Tibial nerve (tissue), 4 donors: Measurements from ENCODE around the gene CTAG1B. TPM values are rescaled to one million over a fixed set of nuclear protein-coding genes. Genes with fewer than 3 reads are reported as not detected.
"Not testable (repeated sequence)": the region's sequence is repeated elsewhere in the genome, so short reads cannot be mapped to it uniquely, and the experiment has no call there.

Experiments
- DNase-seq, 2 donors: peaks; one replicate each; pipeline ENCODE4 v3.0.0-alpha.2; 2019; ENCODE audit warnings: low spot score in 2 of 2
- H3K27ac ChIP-seq, 4 donors: fragments of 200-600 bp; sonication (generic) in 3 of 4; one replicate each; pipeline ENCODE4 v1.5.1; 2017 to 2019; ENCODE audit warnings: mild to moderate bottlenecking in 1 of 4
- H3K27me3 ChIP-seq, 2 donors: fragments of 200-600 bp; sonication (generic) in 1 of 2; one replicate each; pipeline versions ENCODE4 v1.5.1 to v1.6.0; 2017 to 2019
- H3K36me3 ChIP-seq, 3 donors: fragments of 200-600 bp; sonication (generic); one replicate each; pipeline ENCODE4 v1.5.1; 2018 to 2019
- H3K4me1 ChIP-seq, 4 donors: fragments of 200-600 bp; sonication (generic) in 3 of 4; one replicate each; pipeline ENCODE4 v1.5.1; 2017 to 2019
- H3K4me3 ChIP-seq, 4 donors: fragments of 200-600 bp; sonication (generic) in 3 of 4; one replicate each; pipeline ENCODE4 v1.5.1; 2017 to 2019; ENCODE audit warnings: mild to moderate bottlenecking in 1 of 4, moderate library complexity in 1 of 4
- H3K9me3 ChIP-seq, 4 donors: fragments of 200-600 bp; sonication (generic) in 3 of 4; one replicate each; pipeline ENCODE4 v1.5.1; 2017 to 2019
- CTCF ChIP-seq, 5 experiments: fragments of 200-600 bp in 3 of 5; fragments of 450-650 bp in 2 of 5; sonication (generic) in 3 of 5; IDR thresholded peaks; one replicate each; pipeline ENCODE4 v1.5.1; 2016 to 2019; ENCODE audit warnings: antibody characterized with exemption in 5 of 5, mild to moderate bottlenecking in 3 of 5, moderate library complexity in 2 of 5
- EP300 ChIP-seq, 2 donors: sonication (generic); formaldehyde crosslinking; IDR thresholded peaks; one replicate each; pipeline ENCODE4 v1.6.1; 2017; ENCODE audit warnings: antibody characterized with exemption in 2 of 2, mild to moderate bottlenecking in 1 of 2
- POLR2A ChIP-seq, 2 donors: fragments of 450-650 bp; IDR thresholded peaks; one replicate each; pipeline ENCODE4 v1.6.1; 2017; ENCODE audit warnings: antibody characterized with exemption in 2 of 2, mild to moderate bottlenecking in 2 of 2, moderate library complexity in 2 of 2
- WGBS, 2 donors: methylation state at CpG; one replicate each; pipeline ENCODE4 v1.1.5; 2018; 5-methylcytosine and 5-hydroxymethylcytosine counted together
- small RNA-seq: library from RNA; depleted of rRNA; stranded (forward); fragments of <200 nt; gene quantifications from one replicate; pipeline ENCODE3, GENCODE V24; 2016
- total RNA-seq, 4 donors: library from RNA; depleted of rRNA; stranded (reverse); fragments of >200 nt; gene quantifications; one replicate each; pipeline ENCODE4 v1.1.0, GENCODE V29; 2016

Gene CTAG1B
- total RNA-seq, 4 donors from 2014 or later, result not detected

GRCh38 chrX:154593201-154593600 lies 25.9 kb downstream of the CTAG1B start:
- H3K9me3 ChIP-seq, result no peaks in the 10 kb centered on the region
- no peak for TF ChIP-seq EP300 (IDR thresholded peaks at IDR 0.05)
- TF ChIP-seq POLR2A (IDR thresholded peaks at IDR 0.05), result no peak
- TF ChIP-seq CTCF (IDR thresholded peaks at IDR 0.05), result no peak
- H3K27me3 ChIP-seq, result no peaks in the 10 kb centered on the region
- H3K27ac ChIP-seq, result no peak overlapping the region
- H3K4me3 ChIP-seq, result no peak overlapping the region
- 81 to 92% methylated on average over 4 to 5 of the region's 5 CpGs for WGBS, 2 donors
- DNase-seq, result no peak
- H3K4me1 ChIP-seq, result no peaks in the 10 kb centered on the region
- H3K36me3 ChIP-seq, result no peaks in the 10 kb centered on the region

DNA sequence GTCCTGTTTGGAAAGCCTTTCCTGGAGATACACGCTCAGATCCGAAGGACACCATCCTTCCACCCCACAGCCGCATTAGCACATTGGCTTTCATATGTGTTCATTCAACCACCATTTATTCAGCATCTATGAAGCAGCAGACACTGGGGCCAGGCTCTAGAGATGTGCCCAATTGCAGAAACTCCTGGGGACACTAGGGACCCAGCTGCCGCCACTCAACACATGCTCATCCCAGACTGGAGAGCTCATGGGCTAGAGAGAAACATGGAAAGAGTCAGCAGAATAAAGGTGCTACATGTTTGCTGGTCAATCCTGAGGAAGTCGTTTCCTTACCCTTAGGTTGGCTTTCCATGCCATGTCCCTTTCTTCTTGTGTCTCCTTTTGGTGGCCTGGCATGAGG lies 26.6 kb downstream of the CTAG1B start:
- WGBS, 2 donors, result 85 to 97% methylated on average over 5 of the region's 5 CpGs
- Histone ChIP-seq H3K36me3 (no peaks in the 10 kb centered on the region), H3K4me1 (no peaks in the 10 kb centered on the region), H3K4me3 (no peak overlapping the region), H3K9me3 (no peaks in the 10 kb centered on the region), H3K27me3 (no peaks in the 10 kb centered on the region), H3K27ac (no peak overlapping the region)
- TF ChIP-seq POLR2A (IDR thresholded peaks at IDR 0.05) (no peak), EP300 (IDR thresholded peaks at IDR 0.05) (no peak), CTCF (IDR thresholded peaks at IDR 0.05) (no peak)
- no peak for DNase-seq

- not testable (repeated sequence) for DNase-seq, H3K27me3 ChIP-seq, H3K9me3 ChIP-seq, H3K4me3 ChIP-seq, H3K4me1 ChIP-seq, H3K36me3 ChIP-seq, H3K27ac ChIP-seq
- 42% methylated on average over 4 of the region's 13 CpGs; no CpG with 5 or more reads in 1 of the 2 donors for WGBS, 2 donors
Measured at GRCh38 chrX:154590415-154590814, 28.7 kb downstream of the CTAG1B start.

- not testable (repeated sequence) for H3K27ac ChIP-seq, H3K4me1 ChIP-seq, H3K9me3 ChIP-seq, H3K4me3 ChIP-seq, DNase-seq, H3K36me3 ChIP-seq, H3K27me3 ChIP-seq
- no CpG with 5 or more reads among the region's 39 CpGs for WGBS, 2 donors
Measured at GRCh38 chrX:154584585-154585183, 34.4 kb downstream of the CTAG1B start, which contains the start of gene CTAG1A. CTAG1A (plus strand) TSS chrX:154585133; CDS start chrX:154585207, 74 bp downstream.

- not testable (repeated sequence) for H3K27ac ChIP-seq, DNase-seq, H3K9me3 ChIP-seq, H3K4me3 ChIP-seq, H3K27me3 ChIP-seq, H3K36me3 ChIP-seq, H3K4me1 ChIP-seq
- WGBS, 2 donors, result no CpG with 5 or more reads among the region's 8 CpGs
Measured at GRCh38 chrX:154582994-154583393, 36.1 kb downstream of the CTAG1B start.

GRCh38 chrX:154575076-154575475 lies 44.0 kb downstream of the CTAG1B start:
- DNase-seq, H3K36me3 ChIP-seq, H3K27me3 ChIP-seq, H3K4me3 ChIP-seq, H3K27ac ChIP-seq, H3K9me3 ChIP-seq, H3K4me1 ChIP-seq: not testable (repeated sequence)
- WGBS, 2 donors, result no CpG with 5 or more reads among the region's 5 CpGs

GRCh38 chrX:154573061-154573460 lies 46.0 kb downstream of the CTAG1B start:
- H3K9me3 ChIP-seq, H3K27ac ChIP-seq, H3K27me3 ChIP-seq, H3K4me3 ChIP-seq, H3K4me1 ChIP-seq, H3K36me3 ChIP-seq, DNase-seq: not testable (repeated sequence)
- no CpG with 5 or more reads among the region's 10 CpGs for WGBS, 2 donors

DNA sequence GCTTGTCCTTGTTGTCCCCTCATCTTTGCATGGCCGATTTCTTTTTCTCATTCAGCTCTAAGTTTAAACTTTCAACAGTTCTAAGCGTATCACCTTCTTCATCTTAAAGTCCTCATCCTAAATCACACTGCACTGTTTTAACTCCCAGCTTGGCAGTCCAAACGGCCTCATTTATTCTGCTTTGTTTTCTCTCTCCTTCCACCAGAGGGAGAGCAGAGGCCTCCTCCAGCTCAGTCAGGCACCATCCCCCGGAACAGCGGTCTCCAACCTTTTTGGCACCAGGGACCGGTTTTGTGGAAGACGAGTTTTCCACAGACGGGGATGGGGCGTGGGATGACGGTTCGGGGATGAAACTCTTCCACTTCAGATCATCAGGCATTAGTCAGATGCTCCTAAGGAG lies 48.7 kb downstream of the CTAG1B start:
- H3K36me3 ChIP-seq, H3K27me3 ChIP-seq, H3K9me3 ChIP-seq, H3K4me1 ChIP-seq, H3K4me3 ChIP-seq, H3K27ac ChIP-seq, DNase-seq: not testable (repeated sequence)
- no CpG with 5 or more reads among the region's 11 CpGs for WGBS, 2 donors

Small RNA genes lying within 50 kb of the gene (small RNA-seq; reads per million reads assigned to genes)
- gene AC244090.1, result not detected
- gene AC244107.2, result not detected

Other genes with a start within 250 kb of the CTAG1B start
- 1,000 to 10,000 TPM in 3 of 4 donors, 100 to 1,000 TPM in 1; 995 to 1,349 (median 1,139) TPM for gene FLNA, start 244.6 kb downstream of the CTAG1B start, total RNA-seq
- gene EMD, start 240.0 kb downstream of the CTAG1B start, total RNA-seq, result 10 to 100 TPM; 38.0 to 72.6 (median 46.7) TPM
- 1,000 to 10,000 TPM; 4,372 to 6,501 (median 5,244) TPM for gene RPL10, start 220.9 kb downstream of the CTAG1B start, total RNA-seq
- gene DNASE1L1, start 210.0 kb downstream of the CTAG1B start, total RNA-seq, result 10 to 100 TPM; 21.4 to 36.0 (median 28.6) TPM
- gene TAFAZZIN, start 207.7 kb downstream of the CTAG1B start, total RNA-seq, result 100 to 1,000 TPM in 2 of 4 donors, 10 to 100 TPM in 2; 78.9 to 138 (median 97.7) TPM
- gene ATP6AP1, start 190.6 kb downstream of the CTAG1B start, total RNA-seq, result 10 to 100 TPM; 42.9 to 59.7 (median 50.4) TPM
- 100 to 1,000 TPM; 114 to 179 (median 152) TPM for gene GDI1, start 182.1 kb downstream of the CTAG1B start, total RNA-seq
- 10 to 100 TPM; 47.5 to 90.6 (median 63.0) TPM for gene FAM50A, start 175.1 kb downstream of the CTAG1B start, total RNA-seq
- gene PLXNA3, start 161.0 kb downstream of the CTAG1B start, total RNA-seq, result 10 to 100 TPM; 17.0 to 44.4 (median 24.2) TPM
- 10 to 100 TPM; 18.8 to 46.5 (median 35.0) TPM for gene LAGE3, start 140.0 kb downstream of the CTAG1B start, total RNA-seq
- gene UBL4A, start 132.7 kb downstream of the CTAG1B start, total RNA-seq, result 10 to 100 TPM; 39.0 to 58.5 (median 43.4) TPM
- gene SLC10A3, start 128.7 kb downstream of the CTAG1B start, total RNA-seq, result 10 to 100 TPM; 17.8 to 40.6 (median 27.0) TPM
- gene FAM3A, start 103.0 kb downstream of the CTAG1B start, total RNA-seq, result 10 to 100 TPM; 40.9 to 76.5 (median 55.7) TPM
- 10 to 100 TPM; 30.6 to 89.7 (median 41.8) TPM for gene G6PD, start 72.4 kb downstream of the CTAG1B start, total RNA-seq
- gene IKBKG, start 71.7 kb downstream of the CTAG1B start, total RNA-seq, result 10 to 100 TPM; 14.2 to 43.1 (median 29.0) TPM
- not detected for gene CTAG1A, start 34.1 kb downstream of the CTAG1B start, total RNA-seq
- gene CTAG2, start 34.3 kb upstream of the CTAG1B start, total RNA-seq, result not detected
- gene GAB3, start 131.8 kb upstream of the CTAG1B start, total RNA-seq, result 1 to 10 TPM; 5.1 to 7.5 (median 5.8) TPM
- gene DKC1, start 143.6 kb upstream of the CTAG1B start, total RNA-seq, result 10 to 100 TPM; 24.1 to 37.8 (median 29.4) TPM
- gene MPP1, start 186.2 kb upstream of the CTAG1B start, total RNA-seq, result 10 to 100 TPM; 14.3 to 43.2 (median 17.0) TPM
- not detected for gene SMIM9, start 215.4 kb upstream of the CTAG1B start, total RNA-seq